Measurements from ENCODE around the gene MRPL44. TPM values are rescaled to one million over a fixed set of nuclear protein-coding genes. Genes with fewer than 3 reads are reported as not detected.
A peak's percentile ranks its signal among the peaks of the same experiment; 100 is the strongest.
"Not testable (repeated sequence)": the region's sequence is repeated elsewhere in the genome, so short reads cannot be mapped to it uniquely, and the experiment has no call there.

The MRPL44 gene
- total RNA-seq, 3 donors from 2014 or later: 41.2 to 44.1 (median 41.7) TPM

GRCh38 chr2:223995569-223995968 lies 38.3 kb downstream of the MRPL44 start:
- Mint-ChIP-seq H3K36me3 (ENCODE audit: insufficient read depth) (peaks cover 1% of the 10 kb centered on the region), H3K9me3 (no peaks in the 10 kb centered on the region), H3K4me1 (ENCODE audit: low read depth) (peaks cover 5% of the 10 kb centered on the region), H3K27me3 (ENCODE audit: low read depth) (no peaks in the 10 kb centered on the region), H3K4me3 (no peak overlapping the region)
- ATAC-seq: peak in 1 of 2 donors; percentile 54
- no peak for DNase-seq

GRCh38 chr2:223996391-223996790 lies 39.1 kb downstream of the MRPL44 start:
- no peaks in the 10 kb centered on the region for H3K9me3 Mint-ChIP-seq
- H3K36me3 Mint-ChIP-seq (ENCODE audit: insufficient read depth): peaks cover 1% of the 10 kb centered on the region
- H3K27me3 Mint-ChIP-seq (ENCODE audit: low read depth): no peaks in the 10 kb centered on the region
- no peak for ATAC-seq
- no peak overlapping the region for H3K4me3 Mint-ChIP-seq
- peaks cover 5% of the 10 kb centered on the region for H3K4me1 Mint-ChIP-seq (ENCODE audit: low read depth)
- no peak for DNase-seq

- H3K4me1 Mint-ChIP-seq (ENCODE audit: low read depth): peaks cover 5% of the 10 kb centered on the region
- ATAC-seq: no peak
- peaks cover 1% of the 10 kb centered on the region for H3K36me3 Mint-ChIP-seq (ENCODE audit: insufficient read depth)
- no peaks in the 10 kb centered on the region for H3K27me3 Mint-ChIP-seq (ENCODE audit: low read depth)
- no peak overlapping the region for H3K4me3 Mint-ChIP-seq
- no peak for DNase-seq
- H3K9me3 Mint-ChIP-seq: no peaks in the 10 kb centered on the region
Measured at GRCh38 chr2:223997938-223998337, 40.7 kb downstream of the MRPL44 start.

GRCh38 chr2:223998948-223999347 lies 41.7 kb downstream of the MRPL44 start:
- Mint-ChIP-seq H3K4me3 (no peak overlapping the region), H3K27me3 (ENCODE audit: low read depth) (no peaks in the 10 kb centered on the region), H3K4me1 (ENCODE audit: low read depth) (peaks cover 5% of the 10 kb centered on the region), H3K9me3 (no peaks in the 10 kb centered on the region), H3K36me3 (ENCODE audit: insufficient read depth) (peaks cover 1% of the 10 kb centered on the region)
- no peak for ATAC-seq
- no peak for DNase-seq

GRCh38 chr2:223999862-224000261 lies 42.6 kb downstream of the MRPL44 start:
- H3K9me3 Mint-ChIP-seq: no peaks in the 10 kb centered on the region
- H3K4me3 Mint-ChIP-seq: no peak overlapping the region
- DNase-seq: no peak
- H3K36me3 Mint-ChIP-seq (ENCODE audit: insufficient read depth): peaks cover 1% of the 10 kb centered on the region
- no peak for ATAC-seq
- peaks cover 2% of the 10 kb centered on the region for H3K4me1 Mint-ChIP-seq (ENCODE audit: low read depth)
- H3K27me3 Mint-ChIP-seq (ENCODE audit: low read depth): no peaks in the 10 kb centered on the region

GRCh38 chr2:224000662-224001061 lies 43.4 kb downstream of the MRPL44 start:
- not testable (repeated sequence) for DNase-seq; H3K9me3 Mint-ChIP-seq; H3K36me3 Mint-ChIP-seq (ENCODE audit: insufficient read depth); H3K27me3 Mint-ChIP-seq (ENCODE audit: low read depth); ATAC-seq; H3K4me3 Mint-ChIP-seq; H3K4me1 Mint-ChIP-seq (ENCODE audit: low read depth)

- Mint-ChIP-seq H3K27me3 (ENCODE audit: low read depth) (no peaks in the 10 kb centered on the region), H3K4me3 (no peak overlapping the region), H3K4me1 (ENCODE audit: low read depth) (no peaks in the 10 kb centered on the region), H3K36me3 (ENCODE audit: insufficient read depth) (peaks cover 1% of the 10 kb centered on the region), H3K9me3 (no peaks in the 10 kb centered on the region)
- ATAC-seq (no peak), DNase-seq (no peak)
Measured at GRCh38 chr2:224004105-224004695, 46.9 kb downstream of the MRPL44 start.

- DNase-seq: no peak
- Mint-ChIP-seq H3K9me3 (no peaks in the 10 kb centered on the region), H3K4me3 (no peak overlapping the region), H3K4me1 (ENCODE audit: low read depth) (peaks cover 5% of the 10 kb centered on the region), H3K36me3 (ENCODE audit: insufficient read depth) (no peaks in the 10 kb centered on the region), H3K27me3 (ENCODE audit: low read depth) (no peaks in the 10 kb centered on the region)
- ATAC-seq: no peak
Measured at GRCh38 chr2:224008702-224009261, 51.5 kb downstream of the MRPL44 start.

GRCh38 chr2:224009605-224010315 lies 52.5 kb downstream of the MRPL44 start:
- H3K9me3 Mint-ChIP-seq: no peaks in the 10 kb centered on the region
- ATAC-seq (no peak), DNase-seq (no peak)
- no peaks in the 10 kb centered on the region for H3K27me3 Mint-ChIP-seq (ENCODE audit: low read depth)
- H3K36me3 Mint-ChIP-seq (ENCODE audit: insufficient read depth): no peaks in the 10 kb centered on the region
- H3K4me3 Mint-ChIP-seq: no peak overlapping the region
- peaks cover 5% of the 10 kb centered on the region for H3K4me1 Mint-ChIP-seq (ENCODE audit: low read depth)

GRCh38 chr2:224011837-224012236 lies 54.6 kb downstream of the MRPL44 start:
- Mint-ChIP-seq H3K4me3 (no peak overlapping the region), H3K9me3 (no peaks in the 10 kb centered on the region)

GRCh38 chr2:224014336-224014735 lies 57.1 kb downstream of the MRPL44 start:
- Mint-ChIP-seq H3K27me3 (ENCODE audit: low read depth) (no peaks in the 10 kb centered on the region), H3K36me3 (ENCODE audit: insufficient read depth) (no peaks in the 10 kb centered on the region), H3K4me1 (ENCODE audit: low read depth) (peaks cover 15% of the 10 kb centered on the region), H3K4me3 (no peak overlapping the region), H3K9me3 (no peaks in the 10 kb centered on the region)
- ATAC-seq: no peak
- DNase-seq: no peak

More at GRCh38 chr2:224011837-224012236, 54.6 kb downstream of the MRPL44 start:
- ATAC-seq: no peak
- no peak for DNase-seq
- Mint-ChIP-seq H3K27me3 (ENCODE audit: low read depth) (no peaks in the 10 kb centered on the region), H3K4me1 (ENCODE audit: low read depth) (peaks cover 12% of the 10 kb centered on the region), H3K36me3 (ENCODE audit: insufficient read depth) (no peaks in the 10 kb centered on the region)

- H3K4me1 Mint-ChIP-seq (ENCODE audit: low read depth): peaks cover 13% of the 10 kb centered on the region
Measured at GRCh38 chr2:224016963-224017362, 59.7 kb downstream of the MRPL44 start.

More at GRCh38 chr2:224016963-224017362, 59.7 kb downstream of the MRPL44 start:
- H3K27me3 Mint-ChIP-seq (ENCODE audit: low read depth): no peaks in the 10 kb centered on the region
- no peaks in the 10 kb centered on the region for H3K9me3 Mint-ChIP-seq
- H3K4me3 Mint-ChIP-seq: no peak overlapping the region
- no peak for DNase-seq
- peak in 1 of 2 donors; percentile 56 for ATAC-seq
- peaks cover 3% of the 10 kb centered on the region for H3K36me3 Mint-ChIP-seq (ENCODE audit: insufficient read depth)
